ENCODE results near the gene OSBPL8. TPM values are rescaled to one million over a fixed set of nuclear protein-coding genes. Genes with fewer than 3 reads are reported as not detected.
"Not testable (repeated sequence)": the region's sequence is repeated elsewhere in the genome, so short reads cannot be mapped to it uniquely, and the experiment has no call there.

OSBPL8 gene
- polyA plus RNA-seq, 1 donor from 2014 or later: 98.4 TPM

DNA sequence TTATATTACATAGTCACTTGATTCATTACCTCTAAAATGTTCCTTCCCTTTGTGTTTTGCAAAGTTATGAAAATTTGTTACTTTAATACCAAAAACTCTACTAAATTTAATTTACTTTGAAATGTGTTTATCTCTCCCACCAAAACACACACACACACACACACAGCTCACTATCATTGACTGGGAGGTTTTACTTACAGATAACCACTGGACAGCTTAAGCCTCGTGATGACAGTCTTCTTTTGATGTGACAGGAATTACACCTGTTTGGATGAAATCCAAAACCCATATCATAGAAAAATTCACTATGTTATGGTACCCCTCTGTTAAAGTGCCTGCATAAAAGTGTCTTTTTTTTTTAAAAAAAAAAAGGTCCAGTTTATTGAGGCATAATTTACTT, 227.0 kb downstream of the OSBPL8 start:
- Mint-ChIP-seq H3K4me3 (no peak overlapping the region), H3K27me3 (peaks cover 9% of the 10 kb centered on the region), H3K27ac (no peak overlapping the region), H3K36me3 (peaks cover 3% of the 10 kb centered on the region), H3K9me3 (peaks cover 0 to 4% (median 0%) of the 10 kb centered on the region in 3 donors), H3K4me1 (no peaks in the 10 kb centered on the region)

DNA sequence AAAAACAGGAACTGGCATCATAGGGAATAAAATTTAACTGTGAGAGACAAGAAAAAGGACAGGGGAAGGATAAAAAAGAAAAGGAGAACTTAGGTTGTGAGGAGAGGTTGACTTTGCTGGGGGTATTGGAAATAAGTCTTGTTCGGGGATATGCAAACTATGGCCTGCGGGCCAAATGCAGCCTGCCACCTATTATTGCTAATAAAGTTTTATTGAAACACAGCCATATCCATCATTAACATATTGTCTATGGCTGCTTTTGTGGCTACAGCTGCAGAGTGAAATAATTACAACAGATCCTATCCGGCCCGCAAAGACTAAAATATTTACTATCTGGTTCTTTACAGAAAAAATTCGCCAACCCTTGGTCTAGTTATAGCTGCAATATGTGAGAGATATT, 230.0 kb downstream of the OSBPL8 start:
- H3K27ac Mint-ChIP-seq: no peak overlapping the region
- no peak overlapping the region for H3K4me3 Mint-ChIP-seq
- no peaks in the 10 kb centered on the region for H3K4me1 Mint-ChIP-seq
- peaks cover 9% of the 10 kb centered on the region for H3K27me3 Mint-ChIP-seq
- H3K36me3 Mint-ChIP-seq: no peaks in the 10 kb centered on the region
- peaks cover 0 to 4% (median 2%) of the 10 kb centered on the region in 3 donors for H3K9me3 Mint-ChIP-seq

DNA sequence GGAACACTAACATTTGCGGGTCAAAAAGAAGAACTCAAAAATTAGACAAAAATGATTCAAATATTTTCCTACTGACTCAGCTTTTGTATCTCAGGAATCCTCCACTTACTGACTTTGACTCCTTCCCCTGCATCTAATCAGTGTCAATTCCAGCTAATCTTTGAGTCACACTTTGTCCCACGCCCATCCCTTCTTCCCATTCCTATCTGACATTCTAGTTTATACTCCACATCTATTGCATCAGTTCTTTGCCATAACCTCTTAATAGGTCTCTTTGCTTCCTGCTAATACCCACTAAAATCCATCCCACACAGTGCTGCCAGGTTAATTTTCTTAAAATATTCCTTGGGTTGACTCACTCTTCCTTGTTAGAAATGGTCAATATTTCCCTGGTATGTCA, 230.4 kb downstream of the OSBPL8 start:
- Mint-ChIP-seq H3K4me1 (no peaks in the 10 kb centered on the region), H3K36me3 (no peaks in the 10 kb centered on the region), H3K4me3 (no peak overlapping the region), H3K27ac (no peak overlapping the region), H3K9me3 (peaks cover 0 to 4% (median 2%) of the 10 kb centered on the region in 3 donors), H3K27me3 (peaks cover 9% of the 10 kb centered on the region)

DNA sequence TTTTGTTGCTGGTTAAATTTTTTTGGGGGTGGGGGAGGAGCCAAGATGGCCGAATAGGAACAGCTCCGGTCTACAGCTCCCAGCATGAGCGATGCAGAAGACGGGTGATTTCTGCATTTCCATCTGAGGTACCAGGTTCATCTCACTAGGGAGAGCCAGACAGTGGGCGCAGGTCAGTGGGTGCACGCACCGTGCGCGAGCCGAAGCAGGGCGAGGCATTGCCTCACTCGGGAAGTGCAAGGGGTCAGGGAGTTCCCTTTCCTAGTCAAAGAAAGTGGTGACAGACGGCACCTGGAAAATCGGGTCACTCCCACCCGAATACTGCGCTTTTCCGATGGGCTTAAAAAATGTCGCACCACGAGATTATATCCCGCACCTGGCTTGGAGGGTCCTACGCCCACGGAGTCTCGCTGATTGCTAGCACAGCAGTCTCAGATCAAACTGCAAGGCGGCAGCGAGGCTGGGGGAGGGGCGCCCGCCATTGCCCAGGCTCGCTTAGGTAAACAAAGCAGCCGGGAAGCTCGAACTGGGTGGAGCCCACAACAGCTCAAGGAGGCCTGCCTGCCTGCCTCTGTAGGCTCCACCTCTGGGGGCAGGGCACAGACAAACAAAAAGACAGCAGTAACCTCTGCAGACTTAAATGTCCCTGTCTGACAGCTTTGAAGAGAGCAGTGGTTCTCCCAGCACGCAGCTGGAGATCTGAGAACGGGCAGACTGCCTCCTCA, 239.8 kb downstream of the OSBPL8 start:
- H3K9me3 Mint-ChIP-seq, H3K36me3 Mint-ChIP-seq, H3K27me3 Mint-ChIP-seq, H3K4me1 Mint-ChIP-seq, H3K4me3 Mint-ChIP-seq, H3K27ac Mint-ChIP-seq: not testable (repeated sequence)

DNA sequence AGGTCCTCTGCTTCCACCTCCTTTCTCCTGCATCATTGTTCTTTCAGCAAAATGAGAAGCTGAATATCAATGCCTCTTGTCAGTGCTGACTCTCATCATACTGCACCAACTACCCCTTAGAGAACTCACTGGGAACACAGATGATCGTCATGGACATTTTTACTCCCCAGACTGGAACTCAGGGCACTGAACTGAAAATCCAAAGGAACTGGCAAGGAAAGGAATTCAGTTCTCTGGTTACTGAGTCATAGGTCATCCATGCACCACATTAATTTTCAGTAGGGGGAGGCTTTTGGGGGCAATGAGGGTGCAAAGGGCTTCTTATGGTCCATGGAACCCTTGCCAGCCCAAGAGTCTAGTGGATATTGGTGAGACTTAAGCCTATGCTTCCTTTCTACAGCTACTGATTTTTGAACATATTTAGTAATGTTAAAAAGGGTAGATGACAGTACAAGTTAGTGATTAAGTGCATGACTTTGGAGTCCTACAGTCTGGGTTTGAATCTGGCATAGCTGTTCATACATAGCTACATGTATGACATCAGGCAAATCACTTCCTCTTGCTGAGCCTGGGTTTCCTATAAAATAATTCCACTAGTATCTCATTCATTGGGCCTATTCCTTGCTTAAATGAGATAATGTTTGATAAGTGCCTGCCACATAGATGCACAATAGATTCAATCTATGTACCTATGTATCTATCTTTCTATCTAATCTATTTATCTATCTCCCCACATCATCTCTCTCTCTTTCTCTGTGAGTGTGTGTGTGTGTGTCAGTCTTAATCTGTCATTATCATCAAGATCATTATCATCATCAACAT, 240.6 kb downstream of the OSBPL8 start:
- H3K4me3 Mint-ChIP-seq: no peak overlapping the region
- H3K27me3 Mint-ChIP-seq: peaks cover 6% of the 10 kb centered on the region
- no peaks in the 10 kb centered on the region for H3K36me3 Mint-ChIP-seq
- H3K27ac Mint-ChIP-seq: peak overlapping the region in 1 of 3 donors; percentile 11
- no peaks in the 10 kb centered on the region for H3K9me3 Mint-ChIP-seq
- peaks cover 0 to 2% (median 0%) of the 10 kb centered on the region in 3 donors for H3K4me1 Mint-ChIP-seq

DNA sequence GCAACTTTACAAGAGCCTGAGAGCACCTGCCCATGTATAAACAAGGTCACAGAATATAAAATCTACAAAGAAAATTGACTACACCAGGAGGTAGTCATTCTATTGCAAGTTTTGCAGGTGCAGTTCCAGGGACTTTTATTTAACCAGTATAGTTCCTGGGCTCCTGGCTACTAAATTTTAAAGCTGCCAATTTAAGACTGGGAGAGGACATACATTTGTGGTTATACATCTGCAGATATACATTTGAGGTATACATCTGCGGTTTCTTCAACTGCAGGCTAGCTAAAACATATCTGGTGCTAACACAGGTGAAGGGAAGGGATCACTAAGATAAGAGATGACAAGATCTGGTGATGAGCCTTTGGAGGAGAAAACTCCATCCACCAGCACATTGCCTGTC, 241.6 kb downstream of the OSBPL8 start:
- peaks cover 0 to 2% (median 0%) of the 10 kb centered on the region in 3 donors for H3K4me1 Mint-ChIP-seq
- H3K27me3 Mint-ChIP-seq: peaks cover 6% of the 10 kb centered on the region
- no peak overlapping the region for H3K4me3 Mint-ChIP-seq
- no peaks in the 10 kb centered on the region for H3K36me3 Mint-ChIP-seq
- no peaks in the 10 kb centered on the region for H3K9me3 Mint-ChIP-seq
- no peak overlapping the region for H3K27ac Mint-ChIP-seq

DNA sequence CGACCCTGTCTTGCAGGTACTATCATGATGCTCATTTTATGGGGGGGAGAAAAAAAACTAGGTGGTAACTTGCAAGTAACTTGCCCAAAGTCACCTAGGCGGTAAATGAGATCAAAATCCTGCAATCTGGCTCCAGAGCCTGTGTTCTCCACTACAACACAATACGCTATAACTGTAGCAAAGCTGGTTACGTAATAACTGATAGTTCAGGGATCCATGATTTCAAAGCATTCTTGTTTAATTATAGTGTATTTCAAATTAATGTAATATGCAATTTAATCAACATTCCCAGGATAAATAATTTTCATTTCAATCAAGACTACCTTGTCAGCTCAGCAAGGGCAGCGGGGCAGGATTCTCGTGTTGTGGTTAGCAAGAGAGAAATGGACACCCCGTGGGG, 243.1 kb downstream of the OSBPL8 start:
- H3K4me1 Mint-ChIP-seq: peaks cover 0 to 2% (median 0%) of the 10 kb centered on the region in 3 donors
- H3K9me3 Mint-ChIP-seq: no peaks in the 10 kb centered on the region
- H3K4me3 Mint-ChIP-seq: no peak overlapping the region
- peaks cover 6% of the 10 kb centered on the region for H3K27me3 Mint-ChIP-seq
- no peak overlapping the region for H3K27ac Mint-ChIP-seq
- H3K36me3 Mint-ChIP-seq: no peaks in the 10 kb centered on the region

DNA sequence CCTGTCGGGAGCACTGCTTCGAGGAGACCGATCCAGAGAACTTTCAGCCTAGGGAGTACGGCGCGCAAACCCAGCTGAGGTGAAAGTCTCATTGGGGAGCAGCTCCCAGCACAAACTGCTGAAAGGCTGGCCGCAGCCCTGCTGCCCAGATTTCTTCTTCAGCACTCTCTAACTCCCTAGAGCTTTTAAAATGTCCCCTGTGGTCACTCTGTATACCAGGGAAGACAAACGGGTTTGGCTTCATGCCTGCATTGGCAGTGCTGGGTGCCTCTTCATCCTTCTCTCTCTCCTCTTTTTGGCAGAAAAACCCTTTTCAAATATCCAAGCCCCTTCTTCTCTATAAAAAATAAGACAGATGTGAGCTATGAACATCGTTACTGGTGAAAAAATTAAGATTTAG, 246.3 kb downstream of the OSBPL8 start:
- Mint-ChIP-seq H3K4me3 (no peak overlapping the region), H3K27ac (no peak overlapping the region), H3K36me3 (no peaks in the 10 kb centered on the region), H3K9me3 (no peaks in the 10 kb centered on the region), H3K27me3 (peaks cover 3% of the 10 kb centered on the region), H3K4me1 (peaks cover 0 to 2% (median 0%) of the 10 kb centered on the region in 3 donors)

DNA sequence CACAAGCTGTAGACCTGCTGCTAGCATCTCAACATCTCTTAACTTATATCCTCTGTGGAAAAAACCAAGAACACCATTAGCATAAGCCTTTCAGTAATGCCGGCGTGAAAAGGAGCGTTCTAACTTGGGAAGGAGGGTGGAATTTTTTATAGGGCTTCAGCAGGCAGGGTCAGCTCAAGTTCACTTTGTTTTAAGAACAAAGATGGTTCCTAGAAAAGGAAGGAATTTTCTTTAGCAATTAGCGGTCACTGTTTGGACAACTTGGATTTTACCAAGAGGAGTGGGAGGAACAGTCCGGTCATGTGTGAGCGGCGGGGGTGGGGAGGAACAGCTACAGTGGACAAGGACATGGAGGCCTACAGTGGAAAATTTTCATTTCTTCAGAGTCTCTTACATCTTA, 247.3 kb downstream of the OSBPL8 start:
- Mint-ChIP-seq H3K9me3 (no peaks in the 10 kb centered on the region), H3K27me3 (peaks cover 3% of the 10 kb centered on the region), H3K4me1 (peaks cover 0 to 2% (median 0%) of the 10 kb centered on the region in 3 donors), H3K27ac (no peak overlapping the region), H3K4me3 (no peak overlapping the region), H3K36me3 (no peaks in the 10 kb centered on the region)

DNA sequence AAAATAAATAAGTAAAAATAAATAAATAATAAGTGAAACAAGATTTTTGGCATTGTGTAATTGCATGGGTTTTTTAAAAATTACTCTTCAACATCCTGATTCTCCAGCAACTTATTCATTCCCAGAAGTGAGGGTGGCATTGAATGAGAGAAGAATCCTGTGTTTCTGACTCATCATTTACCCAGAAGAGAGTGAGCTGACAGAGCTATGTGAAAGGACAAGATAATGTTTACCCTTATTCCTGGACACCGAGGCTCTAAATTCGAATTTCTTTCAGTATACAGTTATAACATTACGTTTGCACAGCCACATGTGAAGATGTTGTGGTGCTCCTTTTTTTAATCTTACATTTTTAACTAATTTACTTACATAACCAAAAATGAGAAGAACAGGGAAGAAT, 247.8 kb downstream of the OSBPL8 start:
- Mint-ChIP-seq H3K9me3 (no peaks in the 10 kb centered on the region), H3K27ac (no peak overlapping the region), H3K4me3 (no peak overlapping the region), H3K27me3 (peaks cover 3% of the 10 kb centered on the region), H3K4me1 (peaks cover 0 to 2% (median 0%) of the 10 kb centered on the region in 3 donors), H3K36me3 (no peaks in the 10 kb centered on the region)

DNA sequence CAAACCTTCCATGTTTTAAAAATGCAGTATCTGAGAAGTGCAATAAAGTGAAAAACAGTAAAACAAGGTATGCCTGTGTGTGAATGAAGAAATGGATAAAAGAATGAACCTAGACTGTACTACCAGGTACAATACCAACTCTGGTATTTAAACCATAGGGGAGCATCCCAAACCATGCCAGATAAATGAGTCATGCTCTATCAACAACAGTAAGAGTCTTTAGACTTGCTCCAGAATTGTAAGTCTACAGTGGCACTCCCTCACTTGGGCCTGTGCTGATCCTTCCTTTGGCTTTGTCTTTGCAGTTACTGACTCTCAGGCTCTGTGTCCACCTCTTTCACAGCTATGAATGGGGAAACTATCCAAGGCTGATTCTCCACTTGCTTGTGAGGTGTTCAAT, 249.5 kb downstream of the OSBPL8 start:
- H3K9me3 Mint-ChIP-seq: peaks cover 0 to 3% (median 0%) of the 10 kb centered on the region in 3 donors
- H3K4me1 Mint-ChIP-seq: peaks cover 0 to 2% (median 0%) of the 10 kb centered on the region in 3 donors
- H3K4me3 Mint-ChIP-seq: no peak overlapping the region
- no peaks in the 10 kb centered on the region for H3K36me3 Mint-ChIP-seq
- no peak overlapping the region for H3K27ac Mint-ChIP-seq
- peaks cover 3% of the 10 kb centered on the region for H3K27me3 Mint-ChIP-seq

DNA sequence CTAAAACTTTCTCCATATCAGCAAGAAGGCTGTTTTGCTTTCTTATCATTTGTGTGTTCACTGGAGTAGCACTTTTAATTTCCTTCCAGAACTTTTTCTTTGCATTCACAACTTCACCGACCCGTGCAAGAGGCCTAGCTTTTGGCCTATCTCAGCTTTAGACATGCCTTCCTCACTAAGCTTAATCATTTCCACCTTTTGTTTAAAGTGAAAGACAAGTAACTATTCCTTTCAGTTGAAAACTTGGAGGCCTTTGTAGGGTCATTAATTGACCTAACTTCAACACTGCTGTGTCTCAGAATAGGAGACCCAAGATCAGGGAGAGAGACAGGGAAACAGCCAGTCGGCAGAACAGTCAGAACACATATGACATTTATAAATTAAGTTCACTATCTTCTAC, 250.7 kb downstream of the OSBPL8 start:
- Mint-ChIP-seq H3K27ac (no peak overlapping the region), H3K4me1 (no peaks in the 10 kb centered on the region), H3K4me3 (no peak overlapping the region), H3K36me3 (no peaks in the 10 kb centered on the region), H3K27me3 (peaks cover 2% of the 10 kb centered on the region), H3K9me3 (peaks cover 0 to 3% (median 0%) of the 10 kb centered on the region in 3 donors)

DNA sequence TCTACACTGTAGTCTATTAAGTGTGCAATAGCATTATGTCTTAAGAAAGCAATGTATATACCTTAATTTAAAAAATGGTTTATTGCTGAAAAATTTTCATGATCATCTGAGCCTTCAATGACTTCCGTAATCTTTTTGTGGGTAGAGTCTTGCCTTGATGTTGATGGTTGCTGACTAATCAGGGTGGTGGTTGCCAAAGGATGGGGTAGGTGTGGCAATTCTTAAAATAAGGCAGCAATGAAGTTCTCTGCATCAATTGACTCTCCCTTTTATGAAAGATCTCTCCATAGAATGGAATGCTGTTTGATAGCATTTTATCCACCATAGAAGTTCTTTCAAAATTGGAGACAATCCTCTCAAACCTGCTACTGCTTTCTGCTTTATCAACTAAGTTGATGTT, 252.5 kb downstream of the OSBPL8 start:
- Mint-ChIP-seq H3K4me1 (no peaks in the 10 kb centered on the region), H3K4me3 (no peak overlapping the region), H3K9me3 (peaks cover 0 to 3% (median 0%) of the 10 kb centered on the region in 3 donors), H3K36me3 (no peaks in the 10 kb centered on the region), H3K27me3 (peaks cover under 1% of the 10 kb centered on the region), H3K27ac (no peak overlapping the region)

DNA sequence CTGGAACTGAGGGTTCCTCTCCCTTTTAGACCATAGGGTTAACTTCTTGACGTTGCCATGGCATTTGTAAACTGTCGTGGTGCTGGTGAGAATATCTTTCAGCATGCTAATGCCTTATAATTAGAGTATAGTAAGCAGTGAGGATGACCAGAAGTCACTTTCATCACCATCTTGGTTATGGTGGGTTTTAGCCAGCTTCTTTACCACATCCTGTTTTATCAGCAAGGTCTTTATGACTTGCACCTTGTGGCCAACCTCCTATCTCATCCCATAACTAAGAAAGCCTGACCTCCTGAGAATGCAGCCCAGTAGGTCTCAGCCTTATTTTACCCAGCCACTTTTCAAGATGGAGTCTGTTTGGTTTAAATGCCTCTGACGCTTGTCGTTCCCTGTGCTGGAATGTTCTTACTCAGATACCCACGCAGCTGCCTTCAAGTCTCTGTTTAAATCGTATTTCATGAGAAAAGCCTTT, 255.5 kb downstream of the OSBPL8 start:
- Mint-ChIP-seq H3K4me1 (no peaks in the 10 kb centered on the region), H3K36me3 (no peaks in the 10 kb centered on the region), H3K27me3 (no peaks in the 10 kb centered on the region), H3K9me3 (peaks cover 0 to 3% (median 0%) of the 10 kb centered on the region in 3 donors), H3K4me3 (no peak overlapping the region), H3K27ac (no peak overlapping the region)

DNA sequence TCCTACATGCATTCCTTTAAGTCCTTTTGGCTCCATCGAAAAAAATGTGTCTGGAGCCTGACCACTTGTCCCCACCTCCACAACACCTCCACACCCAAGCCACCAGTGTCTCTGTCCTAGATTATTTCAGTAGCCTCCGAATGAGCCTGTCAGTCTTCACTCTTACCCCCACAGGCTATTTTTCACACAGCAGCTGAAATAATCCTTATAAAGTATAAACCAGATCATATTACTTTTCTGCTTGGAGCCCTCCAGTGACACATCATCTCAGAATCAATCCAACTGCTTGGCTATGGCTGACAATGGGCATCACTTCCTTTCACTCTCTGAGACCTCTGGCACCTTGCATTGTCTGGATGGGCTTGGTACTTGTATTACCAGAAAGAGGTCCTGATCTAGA, 256.2 kb downstream of the OSBPL8 start:
- Mint-ChIP-seq H3K27ac (no peak overlapping the region), H3K9me3 (peaks cover 0 to 3% (median 0%) of the 10 kb centered on the region in 3 donors), H3K4me1 (no peaks in the 10 kb centered on the region), H3K4me3 (no peak overlapping the region), H3K36me3 (no peaks in the 10 kb centered on the region), H3K27me3 (no peaks in the 10 kb centered on the region)

Data from IgD-negative memory B cell (primary cell).